NCI-H146 (cell line): ENCODE results near the gene NDUFA13.

Experiments
- DNase-seq: peaks from one replicate; lab custom pipeline; 2025; lab: John Stamatoyannopoulos, UW

NDUFA13 gene

GRCh38 chr19:19547674-19548336 is 31.8 kb downstream of the NDUFA13 start:
- no peak for DNase-seq

- DNase-seq: no peak
Observed at GRCh38 chr19:19548915-19549759, 33.1 kb downstream of the NDUFA13 start.

- DNase-seq: no peak
Observed at GRCh38 chr19:19549804-19550464, 33.9 kb downstream of the NDUFA13 start.

- no peak for DNase-seq
Observed at GRCh38 chr19:19550485-19550929, 34.5 kb downstream of the NDUFA13 start.

- no peak for DNase-seq
Observed at GRCh38 chr19:19550972-19551852, 35.2 kb downstream of the NDUFA13 start.

- DNase-seq: no peak
Observed at GRCh38 chr19:19551853-19552192, 35.8 kb downstream of the NDUFA13 start.

GRCh38 chr19:19552798-19553197 is 36.8 kb downstream of the NDUFA13 start:
- DNase-seq: no peak

GRCh38 chr19:19553670-19554069 is 37.6 kb downstream of the NDUFA13 start:
- DNase-seq: no peak

- peak; percentile 53 for DNase-seq
Observed at GRCh38 chr19:19554074-19555023, 38.3 kb downstream of the NDUFA13 start.

GRCh38 chr19:19558055-19558454 is 42.0 kb downstream of the NDUFA13 start:
- DNase-seq: no peak

- no peak for DNase-seq
Observed at GRCh38 chr19:19558636-19559035, 42.6 kb downstream of the NDUFA13 start.

- DNase-seq: no peak
Observed at GRCh38 chr19:19559931-19560330, 43.9 kb downstream of the NDUFA13 start.

GRCh38 chr19:19561946-19562664 is 46.1 kb downstream of the NDUFA13 start:
- no peak for DNase-seq

- no peak for DNase-seq
Observed at GRCh38 chr19:19562665-19563347, 46.8 kb downstream of the NDUFA13 start.

- no peak for DNase-seq
Observed at GRCh38 chr19:19563348-19563848, 47.4 kb downstream of the NDUFA13 start.

- no peak for DNase-seq
Observed at GRCh38 chr19:19566306-19566705, 50.3 kb downstream of the NDUFA13 start.

- DNase-seq: no peak
Observed at GRCh38 chr19:19567391-19567790, 51.4 kb downstream of the NDUFA13 start.

GRCh38 chr19:19568802-19569756 is 53.1 kb downstream of the NDUFA13 start:
- DNase-seq: no peak
